GM18526 (cell line): ENCODE data around the gene RAD51AP2.

ENCODE experiments used
- POLR2A ChIP-seq: IDR thresholded peaks from 3 replicates; pipeline ENCODE4 v1.6.1; 2011; ENCODE audit not compliant: insufficient read length; ENCODE audit errors: extremely low read depth

Gene RAD51AP2

DNA sequence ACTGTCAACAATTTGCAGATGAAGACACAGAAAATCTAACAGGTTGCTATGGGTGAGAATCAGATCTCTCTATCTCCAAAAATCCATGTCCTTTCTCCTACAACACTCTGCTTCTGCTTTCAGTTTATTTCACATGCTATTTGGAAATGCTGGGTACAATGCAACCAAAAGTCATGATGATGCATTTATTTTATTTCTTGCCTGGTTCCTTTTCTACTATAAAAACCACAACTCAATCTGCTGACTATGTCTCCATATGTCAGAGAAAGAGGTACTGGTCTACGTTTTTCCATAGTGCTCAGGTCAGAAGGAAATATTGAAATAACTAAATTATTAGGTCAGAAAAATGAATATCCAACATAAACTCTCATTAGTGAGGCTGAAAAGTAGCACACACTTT lies 20.5 kb downstream of the RAD51AP2 start:
- TF ChIP-seq POLR2A = no peak

DNA sequence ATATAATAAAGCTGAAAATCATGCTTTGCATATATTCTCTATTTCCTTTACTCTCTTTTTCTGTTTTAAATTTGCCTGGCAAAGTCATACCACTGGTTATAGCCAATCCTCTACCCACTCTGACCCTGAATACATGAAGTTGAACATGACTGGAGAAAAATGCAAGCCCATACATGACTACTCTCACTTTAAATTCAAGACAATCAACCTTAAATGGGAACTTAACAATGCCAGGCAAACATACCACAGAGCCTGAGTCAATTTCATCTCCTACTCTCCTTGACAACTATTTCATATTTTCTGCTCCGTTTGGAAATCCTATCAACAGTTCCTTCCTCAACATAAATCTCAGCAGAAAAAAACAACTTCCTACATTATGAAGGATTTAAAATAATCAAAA lies 22.6 kb downstream of the RAD51AP2 start:
- no peak for TF ChIP-seq POLR2A

DNA sequence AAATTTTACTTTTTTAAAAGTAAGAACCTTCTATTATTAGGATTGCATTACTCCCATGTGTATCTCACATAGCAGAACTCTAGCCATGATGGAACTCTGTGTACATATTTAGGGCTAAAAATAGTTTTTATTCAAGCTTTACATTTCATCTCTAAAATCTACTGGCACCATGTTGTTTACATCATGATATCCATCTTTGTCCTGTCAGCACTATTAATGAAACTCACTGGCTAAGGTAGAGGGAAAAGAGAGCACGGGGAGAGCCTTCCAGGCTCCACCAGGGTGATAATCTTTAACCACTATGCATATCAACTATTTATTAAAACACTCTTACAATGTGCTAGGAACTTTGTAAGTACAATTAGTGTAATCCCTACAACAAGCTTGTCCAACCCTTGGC lies 34.7 kb downstream of the RAD51AP2 start:
- TF ChIP-seq POLR2A = no peak

DNA sequence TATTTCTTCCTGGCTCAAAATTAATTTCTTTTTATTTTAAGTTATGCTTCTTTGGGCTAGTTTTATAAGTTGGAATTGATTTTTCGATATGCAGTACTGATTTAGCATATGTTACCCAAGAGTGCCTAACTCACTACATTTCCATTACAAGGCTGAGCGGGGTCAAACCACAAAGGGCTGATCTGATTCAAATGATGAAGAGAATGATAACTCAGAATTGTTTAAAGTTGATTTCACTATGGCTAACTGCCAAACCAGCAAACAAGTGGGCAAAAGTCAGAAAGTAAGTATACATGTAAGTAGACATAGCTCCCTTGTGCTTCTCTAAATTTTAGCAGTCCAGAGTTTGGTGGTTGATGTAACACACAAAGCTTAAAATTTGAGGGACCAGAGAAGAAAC lies 35.6 kb downstream of the RAD51AP2 start:
- no peak for TF ChIP-seq POLR2A

DNA sequence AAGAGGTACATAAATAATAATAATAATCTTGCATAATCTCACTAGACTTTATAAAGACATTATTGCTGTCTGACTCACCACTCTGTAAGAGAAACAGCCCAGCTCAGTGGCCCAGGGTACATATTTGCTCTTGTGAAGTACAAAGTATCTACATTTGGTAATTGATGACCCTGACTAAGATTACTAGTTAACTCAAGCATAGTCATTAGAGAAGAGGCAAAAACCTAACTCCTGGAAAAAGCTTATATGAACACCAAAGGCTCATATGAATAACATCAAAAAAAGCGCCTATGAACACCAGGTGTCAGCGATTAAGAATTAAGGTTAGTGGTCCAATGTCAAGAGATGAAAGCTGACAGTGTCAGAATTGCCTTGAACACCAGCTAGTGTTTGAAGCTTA lies 38.4 kb downstream of the RAD51AP2 start:
- no peak for TF ChIP-seq POLR2A

DNA sequence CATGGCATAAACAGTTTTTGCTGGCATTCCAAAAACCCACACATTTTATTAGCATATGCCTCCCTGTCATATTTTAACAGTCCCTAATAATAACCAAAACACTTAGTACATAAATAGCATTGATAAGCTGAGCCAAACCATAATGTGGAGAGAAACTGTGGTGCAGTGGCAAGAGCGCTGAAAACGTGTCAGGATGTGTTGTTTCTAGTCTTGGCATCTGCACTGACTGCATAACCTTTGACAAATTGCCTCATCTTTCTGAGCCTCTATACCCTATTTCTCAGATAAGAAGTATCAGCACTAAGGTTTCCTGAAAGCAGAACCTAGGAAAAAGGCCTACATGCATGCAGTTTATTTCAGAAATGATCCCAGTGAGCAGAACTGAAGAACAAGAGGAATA lies 41.4 kb downstream of the RAD51AP2 start:
- no peak for TF ChIP-seq POLR2A

DNA sequence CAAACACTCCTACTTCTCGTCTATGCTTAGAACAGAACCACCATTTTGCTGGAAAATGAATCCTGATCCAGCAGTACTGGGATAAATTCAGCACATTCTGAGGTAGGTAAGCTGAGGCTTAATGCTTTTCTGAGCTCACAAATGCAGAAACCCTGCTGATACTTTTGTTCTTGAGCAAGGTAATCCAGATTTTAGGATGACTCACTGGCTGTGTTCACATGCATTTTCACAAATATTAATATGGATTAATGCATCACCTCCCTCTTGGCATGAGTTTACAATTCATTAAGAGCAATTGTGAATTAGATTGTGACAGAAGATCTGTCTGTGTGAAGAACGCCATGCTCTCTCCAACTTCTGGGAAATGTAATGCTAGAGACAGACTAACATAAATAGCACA lies 42.2 kb downstream of the RAD51AP2 start:
- TF ChIP-seq POLR2A = no peak

DNA sequence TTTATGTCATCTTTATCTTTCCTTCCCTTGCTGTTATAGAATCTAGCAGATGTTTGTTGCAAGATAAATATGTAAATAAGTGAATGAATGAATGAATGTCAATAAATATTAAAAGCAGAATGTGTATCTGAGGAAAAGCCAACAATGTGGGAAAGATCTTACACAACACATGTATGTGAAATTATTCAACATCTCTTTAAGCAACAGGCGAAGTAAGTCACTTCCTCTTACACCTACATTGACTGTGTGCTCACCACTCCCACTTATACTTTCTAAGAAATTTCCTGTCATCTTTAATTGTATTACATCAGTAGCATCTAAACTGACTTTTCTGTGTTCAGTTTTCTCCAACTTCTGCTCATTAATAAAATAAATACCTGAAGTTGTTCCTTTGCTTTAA lies 43.0 kb downstream of the RAD51AP2 start:
- no peak for TF ChIP-seq POLR2A

DNA sequence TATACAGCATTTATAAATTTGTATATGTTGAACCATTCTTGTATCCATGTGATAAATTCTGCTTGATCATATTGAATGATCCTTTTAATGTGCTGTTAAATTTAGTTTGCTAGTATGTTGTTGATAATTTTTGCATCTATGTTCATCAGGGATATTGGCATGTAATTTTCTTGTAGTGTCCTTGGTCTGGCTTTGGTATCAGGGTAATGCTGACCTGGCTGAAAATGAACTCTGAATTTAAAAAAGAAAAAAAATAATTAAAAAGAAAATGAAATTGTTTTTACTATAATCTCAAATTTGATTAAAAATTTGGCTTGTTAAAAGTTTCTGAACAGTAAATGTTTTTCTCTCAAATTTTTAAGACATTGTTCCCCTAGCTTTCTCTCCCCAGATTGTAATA lies 46.3 kb downstream of the RAD51AP2 start:
- no peak for TF ChIP-seq POLR2A

DNA sequence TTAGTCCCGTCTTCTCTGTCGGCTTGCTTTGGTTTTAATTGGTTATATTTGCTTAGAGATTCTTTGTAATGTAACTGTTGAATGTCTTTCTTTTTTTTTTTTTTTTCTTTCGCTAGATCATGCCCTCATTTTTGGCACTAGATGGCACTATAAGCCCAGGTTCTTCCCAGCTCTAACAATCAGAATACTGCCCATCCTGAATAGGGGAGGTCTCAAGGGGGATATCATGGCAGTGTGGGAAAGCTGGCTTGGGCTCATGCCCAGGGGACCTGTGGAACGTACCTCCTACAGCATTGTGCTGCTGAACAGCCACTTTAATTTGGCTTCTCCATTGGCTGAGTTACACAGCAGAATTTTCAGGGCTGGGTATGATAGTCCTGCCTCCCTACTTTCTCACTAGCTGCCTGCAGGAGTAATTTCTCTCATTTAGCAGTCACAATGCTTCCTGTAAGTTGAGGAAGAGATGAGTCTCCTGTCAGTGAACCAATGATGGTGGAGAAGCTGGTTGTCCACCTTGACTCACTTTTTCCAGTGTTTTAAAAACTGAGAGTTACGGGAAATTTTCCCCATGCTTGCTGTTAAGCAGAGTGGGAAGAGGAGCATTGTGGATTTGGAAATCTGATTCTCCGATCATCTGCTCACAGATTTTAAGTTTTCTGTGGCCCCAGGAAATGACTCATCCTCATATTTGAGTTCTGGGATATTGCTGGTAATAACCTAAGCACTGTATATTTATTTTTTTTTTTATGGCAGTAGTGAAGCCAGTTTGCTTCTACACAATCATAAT lies 47.2 kb downstream of the RAD51AP2 start:
- TF ChIP-seq POLR2A = no peak

DNA sequence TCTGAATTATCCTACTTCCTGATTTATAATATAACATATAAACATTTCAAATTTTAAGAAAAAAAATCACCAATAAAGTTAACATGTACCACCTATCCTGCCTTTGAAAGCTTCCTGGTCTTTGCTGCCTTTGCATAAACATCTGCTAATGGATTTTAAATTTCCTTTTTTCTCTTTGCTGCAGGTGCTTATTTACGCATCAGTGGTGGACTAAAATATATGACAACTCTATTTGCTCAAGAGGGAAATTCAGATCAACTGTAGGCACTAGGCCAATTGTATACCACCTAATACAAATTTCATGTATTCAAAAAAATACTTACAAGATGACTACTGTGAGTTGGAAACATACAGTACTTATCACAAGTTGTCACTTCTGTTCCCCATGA lies 57.2 kb downstream of the RAD51AP2 start:
- TF ChIP-seq POLR2A = no peak
